D721Med (cell line): ENCODE data around the gene CA14.
A peak's percentile ranks its signal among the peaks of the same experiment; 100 is the strongest.
"Not testable (repeated sequence)": the region's sequence is repeated elsewhere in the genome, so short reads cannot be mapped to it uniquely, and the experiment has no call there.

Experiments used
- DNase-seq: peaks from one replicate; pipeline ENCODE4 v3.0.0; 2011; ENCODE audit warnings: low spot score; ENCODE audit not compliant: insufficient read length
- FAIRE-seq: peaks from 2 replicates; lab custom pipeline; 2011; peaks lifted over from hg19 to GRCh38; lab: Jason Lieb, UNC
- CTCF ChIP-seq: IDR thresholded peaks from 2 replicates; pipeline ENCODE4 v1.5.1; 2012; ENCODE audit warnings: mild to moderate bottlenecking, control low read depth; ENCODE audit not compliant: insufficient read depth; ENCODE audit errors: missing control alignments

CA14 gene

GRCh38 chr1:150221552-150221951 lies 36.0 kb upstream of the CA14 start:
- FAIRE-seq (no peak), DNase-seq (no peak)
- peak; percentile 56 for TF ChIP-seq CTCF

GRCh38 chr1:150224983-150225382 lies 32.6 kb upstream of the CA14 start:
- DNase-seq, result no peak
- no peak for FAIRE-seq
- no peak for TF ChIP-seq CTCF

GRCh38 chr1:150225546-150225945 lies 32.0 kb upstream of the CA14 start:
- no peak for TF ChIP-seq CTCF
- FAIRE-seq (no peak), DNase-seq (no peak)

GRCh38 chr1:150226486-150226885 lies 31.1 kb upstream of the CA14 start:
- DNase-seq, result no peak
- TF ChIP-seq CTCF, result no peak
- FAIRE-seq, result peak; percentile 6

GRCh38 chr1:150227228-150227627 lies 30.3 kb upstream of the CA14 start:
- DNase-seq (no peak), FAIRE-seq (no peak)
- no peak for TF ChIP-seq CTCF

GRCh38 chr1:150228246-150228645 lies 29.3 kb upstream of the CA14 start:
- not testable (repeated sequence) for DNase-seq, FAIRE-seq

- FAIRE-seq, DNase-seq: not testable (repeated sequence)
Measured at GRCh38 chr1:150232921-150233320, 24.7 kb upstream of the CA14 start.

GRCh38 chr1:150233359-150234308 lies 23.9 kb upstream of the CA14 start:
- no peak for TF ChIP-seq CTCF
- FAIRE-seq (no peak), DNase-seq (no peak)
